Memory B cell (primary cell): Measurements from ENCODE around the gene ZBTB7C.

Source experiments
- ATAC-seq: fragments of 150-1000 bp; cut with Tn5 transposase; 2 replicates; pipeline ENCODE4 v1.10.0; 2021; ENCODE audit warnings: low read depth, mild to moderate bottlenecking, moderate library complexity
- DNase-seq, 2 donors: peaks; one replicate each; pipeline ENCODE4 v3.0.0; 2022; ENCODE audit warnings: low spot score in 2 of 2
- H3K27ac Mint-ChIP-seq: one replicate; pipeline ENCODE4 v1.8.0; 2022; ENCODE audit warnings: mild to moderate bottlenecking, moderate library complexity, mixed read lengths
- H3K27me3 Mint-ChIP-seq: one replicate; pipeline ENCODE4 v1.8.0; 2022; ENCODE audit warnings: mixed read lengths
- H3K36me3 Mint-ChIP-seq: one replicate; pipeline ENCODE4 v1.8.0; 2022; ENCODE audit warnings: mild to moderate bottlenecking, mixed read lengths
- H3K4me1 Mint-ChIP-seq: one replicate; pipeline ENCODE4 v1.8.0; 2022; ENCODE audit warnings: mixed read lengths
- H3K4me3 Mint-ChIP-seq: one replicate; pipeline ENCODE4 v1.8.0; 2022; ENCODE audit warnings: mild to moderate bottlenecking, moderate library complexity, mixed read lengths
- H3K9me3 Mint-ChIP-seq: one replicate; pipeline ENCODE4 v1.8.0; 2022; ENCODE audit warnings: mixed read lengths

The ZBTB7C gene

GRCh38 chr18:48024009-48024512 lies 385.1 kb downstream of the ZBTB7C start:
- peaks cover 23% of the 10 kb centered on the region for H3K27me3 Mint-ChIP-seq
- ATAC-seq (no peak), DNase-seq (no peak)
- no peaks in the 10 kb centered on the region for H3K9me3 Mint-ChIP-seq
- H3K4me3 Mint-ChIP-seq: no peak overlapping the region
- peaks cover 5% of the 10 kb centered on the region for H3K4me1 Mint-ChIP-seq
- no peak overlapping the region for H3K27ac Mint-ChIP-seq
- no peaks in the 10 kb centered on the region for H3K36me3 Mint-ChIP-seq

GRCh38 chr18:48023334-48024008 lies 385.7 kb downstream of the ZBTB7C start:
- Mint-ChIP-seq H3K27ac (no peak overlapping the region), H3K4me3 (no peak overlapping the region), H3K27me3 (peaks cover 25% of the 10 kb centered on the region), H3K36me3 (no peaks in the 10 kb centered on the region), H3K4me1 (peaks cover 5% of the 10 kb centered on the region), H3K9me3 (no peaks in the 10 kb centered on the region)
- no peak for ATAC-seq
- no peak for DNase-seq

- no peaks in the 10 kb centered on the region for H3K9me3 Mint-ChIP-seq
- no peaks in the 10 kb centered on the region for H3K36me3 Mint-ChIP-seq
- peak; percentile 68 for ATAC-seq
- H3K27ac Mint-ChIP-seq: no peak overlapping the region
- H3K4me3 Mint-ChIP-seq: no peak overlapping the region
- H3K4me1 Mint-ChIP-seq: peaks cover 5% of the 10 kb centered on the region
- H3K27me3 Mint-ChIP-seq: peaks cover 28% of the 10 kb centered on the region
- DNase-seq: peak in 1 of 2 donors; percentile 35
Measured at GRCh38 chr18:48022531-48023329, 386.5 kb downstream of the ZBTB7C start.

- Mint-ChIP-seq H3K27ac (no peak overlapping the region), H3K27me3 (peaks cover 28% of the 10 kb centered on the region), H3K4me3 (no peak overlapping the region), H3K4me1 (peaks cover 5% of the 10 kb centered on the region), H3K9me3 (no peaks in the 10 kb centered on the region), H3K36me3 (no peaks in the 10 kb centered on the region)
- ATAC-seq (no peak), DNase-seq (no peak)
Measured at GRCh38 chr18:48022021-48022420, 387.2 kb downstream of the ZBTB7C start.

DNA sequence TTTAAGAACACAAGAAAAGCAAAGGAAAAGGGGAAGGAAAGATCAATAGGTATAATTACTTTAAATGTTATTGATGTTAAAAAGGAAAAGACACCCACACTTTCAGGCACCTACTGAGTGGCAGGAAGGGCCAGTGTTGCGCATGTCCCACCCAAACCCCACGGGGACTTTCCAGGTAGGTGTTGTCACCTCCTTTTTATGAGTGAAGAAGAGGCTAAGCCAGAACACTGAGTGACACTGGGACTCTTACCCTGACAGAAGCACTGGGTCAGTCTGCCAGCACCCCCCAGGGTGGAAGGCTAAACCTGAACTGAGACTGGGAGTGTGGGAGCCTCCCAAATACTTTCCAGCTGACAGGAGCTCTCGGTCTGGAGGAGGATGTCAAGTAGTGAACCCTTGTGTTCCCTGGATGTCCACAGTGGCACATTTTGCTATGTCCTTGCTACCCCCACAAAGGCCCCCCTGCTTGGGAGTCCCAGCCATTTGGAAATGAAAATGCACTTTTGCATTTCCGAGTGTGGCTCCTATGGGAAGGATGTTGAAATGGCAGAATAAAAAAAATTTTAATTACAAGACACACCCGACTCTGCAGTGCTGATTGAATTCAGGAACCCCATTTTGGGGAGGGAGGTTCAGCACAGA lies 387.8 kb downstream of the ZBTB7C start:
- DNase-seq (no peak), ATAC-seq (no peak)
- H3K27me3 Mint-ChIP-seq: peaks cover 30% of the 10 kb centered on the region
- no peak overlapping the region for H3K4me3 Mint-ChIP-seq
- H3K4me1 Mint-ChIP-seq: peaks cover 5% of the 10 kb centered on the region
- no peak overlapping the region for H3K27ac Mint-ChIP-seq
- peaks cover 2% of the 10 kb centered on the region for H3K9me3 Mint-ChIP-seq
- no peaks in the 10 kb centered on the region for H3K36me3 Mint-ChIP-seq

DNA sequence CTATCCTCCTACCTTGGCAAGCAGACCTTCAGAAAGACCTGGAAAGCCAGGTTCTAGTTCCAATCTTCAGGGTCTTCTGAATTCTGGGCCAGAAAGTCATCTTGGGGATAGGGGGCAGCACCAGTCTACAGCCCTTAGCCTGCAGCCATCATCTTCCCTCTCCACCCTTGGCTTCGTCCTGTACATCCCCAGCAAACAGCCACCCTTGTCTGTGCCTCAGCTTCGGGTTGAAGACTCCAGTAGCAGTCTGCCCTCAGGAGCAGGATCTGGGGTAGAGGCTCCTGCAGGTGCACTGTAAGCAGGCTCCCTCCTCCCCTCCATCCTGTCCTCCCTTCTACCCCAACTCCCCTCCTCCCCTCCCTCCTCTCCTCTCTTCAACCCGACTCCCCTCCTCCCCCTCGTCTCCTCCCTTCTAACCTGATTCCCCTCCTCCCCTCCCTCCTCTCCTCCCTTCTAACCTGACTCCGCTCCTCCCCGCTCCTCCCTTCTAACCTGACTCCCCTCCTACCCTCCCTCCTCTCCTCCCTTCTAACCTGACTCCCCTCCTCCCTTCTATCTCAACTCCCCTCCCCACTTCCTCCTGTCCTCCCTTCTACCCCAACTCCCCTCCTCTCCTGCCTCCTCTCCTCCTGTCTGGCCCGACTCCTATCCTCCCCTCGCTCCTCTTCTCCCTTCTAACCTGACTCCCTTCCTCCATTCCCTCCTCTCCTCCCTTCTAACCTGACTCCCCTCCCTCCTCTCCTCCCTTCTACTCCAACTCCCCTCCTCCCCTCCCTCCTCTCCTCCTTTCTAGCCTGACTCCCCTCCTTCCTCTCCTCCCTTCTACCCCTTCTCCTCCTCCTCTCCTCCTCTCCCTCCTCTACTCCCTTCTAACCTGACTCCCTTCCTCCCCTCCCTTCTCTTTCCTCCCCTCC lies 388.6 kb downstream of the ZBTB7C start:
- Mint-ChIP-seq H3K9me3 (peaks cover 2% of the 10 kb centered on the region), H3K36me3 (peaks cover under 1% of the 10 kb centered on the region), H3K27ac (no peak overlapping the region), H3K4me3 (no peak overlapping the region), H3K27me3 (peaks cover 30% of the 10 kb centered on the region), H3K4me1 (peaks cover 5% of the 10 kb centered on the region)
- ATAC-seq (no peak), DNase-seq (no peak)

- Mint-ChIP-seq H3K4me1 (peaks cover 5% of the 10 kb centered on the region), H3K27me3 (peaks cover 25% of the 10 kb centered on the region)
- ATAC-seq: no peak
Measured at GRCh38 chr18:48019557-48020325, 389.4 kb downstream of the ZBTB7C start.

DNA sequence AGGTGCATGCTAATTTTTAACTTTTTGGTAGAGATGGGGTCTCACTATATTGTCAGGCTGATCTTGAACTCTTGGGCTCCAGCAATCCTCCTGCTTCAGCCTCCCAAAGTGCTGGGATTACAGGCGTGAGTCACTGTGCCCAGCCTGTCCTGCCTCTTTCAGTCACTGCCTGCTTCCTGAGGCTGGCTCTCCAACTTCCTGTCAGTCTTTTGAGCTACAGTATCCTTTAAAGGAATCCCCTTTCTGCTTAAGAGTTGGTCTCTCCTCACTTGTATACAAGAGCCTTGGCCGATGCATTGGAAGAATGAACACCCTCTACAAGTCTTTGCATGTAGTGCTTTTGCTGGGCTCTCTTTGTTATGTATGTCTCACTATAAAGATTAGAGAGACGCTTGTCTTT lies 390.3 kb downstream of the ZBTB7C start:
- H3K36me3 Mint-ChIP-seq: peaks cover 5% of the 10 kb centered on the region
- DNase-seq: no peak
- peaks cover 25% of the 10 kb centered on the region for H3K27me3 Mint-ChIP-seq
- H3K4me3 Mint-ChIP-seq: no peak overlapping the region
- no peak for ATAC-seq
- peaks cover 12% of the 10 kb centered on the region for H3K9me3 Mint-ChIP-seq
- H3K27ac Mint-ChIP-seq: no peak overlapping the region
- H3K4me1 Mint-ChIP-seq: peaks cover 5% of the 10 kb centered on the region

More at GRCh38 chr18:48019557-48020325, 389.4 kb downstream of the ZBTB7C start:
- DNase-seq: no peak
- H3K9me3 Mint-ChIP-seq: peaks cover 6% of the 10 kb centered on the region
- no peak overlapping the region for H3K4me3 Mint-ChIP-seq
- H3K27ac Mint-ChIP-seq: no peak overlapping the region
- peaks cover 5% of the 10 kb centered on the region for H3K36me3 Mint-ChIP-seq

DNA sequence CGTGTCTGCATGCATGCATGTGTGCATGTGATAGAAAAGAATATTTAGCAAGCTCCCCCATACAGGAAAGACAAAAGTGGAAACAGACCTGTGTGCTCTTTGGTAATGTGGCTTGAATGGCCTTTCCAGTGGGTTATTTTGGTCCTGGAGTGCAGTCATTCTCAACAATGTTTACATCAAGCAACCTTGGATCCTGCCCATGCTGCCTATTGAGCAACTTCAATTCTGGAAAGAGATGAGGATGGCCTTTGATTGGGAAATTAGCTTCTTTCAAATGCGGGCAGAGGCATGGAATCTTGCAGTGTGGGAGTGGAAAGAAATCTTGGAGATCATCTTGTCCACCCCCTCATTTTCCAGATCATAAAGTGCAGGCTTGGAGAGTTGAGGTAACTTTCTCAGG lies 391.5 kb downstream of the ZBTB7C start:
- DNase-seq: no peak
- no peak for ATAC-seq
- Mint-ChIP-seq H3K36me3 (peaks cover 5% of the 10 kb centered on the region), H3K4me3 (no peak overlapping the region), H3K9me3 (peaks cover 13% of the 10 kb centered on the region), H3K27ac (no peak overlapping the region), H3K4me1 (peaks cover 4% of the 10 kb centered on the region), H3K27me3 (peaks cover 21% of the 10 kb centered on the region)

DNA sequence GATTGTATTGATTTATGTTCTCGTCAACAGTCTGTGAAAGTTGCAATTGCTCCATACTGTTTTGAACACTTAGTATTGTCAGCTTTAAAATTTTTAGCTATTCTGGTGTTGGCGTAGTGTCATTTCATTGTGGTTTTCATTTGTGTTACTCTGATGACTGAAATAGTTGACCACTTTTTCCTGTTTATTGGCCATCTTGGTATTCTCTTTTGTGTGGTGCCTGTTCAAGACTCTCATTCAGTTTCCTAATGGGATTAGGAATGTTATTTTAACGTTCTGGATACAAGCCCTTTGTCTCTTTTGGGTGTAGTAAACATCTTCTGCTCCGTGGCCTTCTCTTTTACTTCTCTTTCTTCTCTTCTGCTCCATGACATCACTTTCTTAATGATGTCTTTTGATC lies 396.0 kb downstream of the ZBTB7C start:
- Mint-ChIP-seq H3K27me3 (peaks cover 25% of the 10 kb centered on the region), H3K4me1 (peaks cover 10% of the 10 kb centered on the region), H3K27ac (no peak overlapping the region), H3K36me3 (peaks cover 5% of the 10 kb centered on the region), H3K4me3 (no peak overlapping the region), H3K9me3 (peaks cover 17% of the 10 kb centered on the region)
- DNase-seq (no peak), ATAC-seq (no peak)

- Mint-ChIP-seq H3K4me3 (no peak overlapping the region), H3K36me3 (peaks cover 5% of the 10 kb centered on the region), H3K4me1 (peaks cover 10% of the 10 kb centered on the region), H3K27me3 (peaks cover 26% of the 10 kb centered on the region), H3K27ac (no peak overlapping the region), H3K9me3 (peaks cover 17% of the 10 kb centered on the region)
- ATAC-seq (no peak), DNase-seq (no peak)
Measured at GRCh38 chr18:48011926-48012465, 397.2 kb downstream of the ZBTB7C start.

- Mint-ChIP-seq H3K36me3 (peaks cover 2% of the 10 kb centered on the region), H3K4me1 (peaks cover 10% of the 10 kb centered on the region), H3K4me3 (no peak overlapping the region), H3K9me3 (peaks cover 13% of the 10 kb centered on the region), H3K27ac (no peak overlapping the region), H3K27me3 (peaks cover 30% of the 10 kb centered on the region)
- ATAC-seq (no peak), DNase-seq (no peak)
Measured at GRCh38 chr18:48010264-48010663, 398.9 kb downstream of the ZBTB7C start.
